ENCODE results near the gene ADAM19.

Gene ADAM19

GRCh38 chr5:157528036-157528632 lies 47.4 kb downstream of the ADAM19 start:
- Mint-ChIP-seq H3K27ac (peak overlapping the region; percentile 74), H3K4me3 (no peak overlapping the region), H3K27me3 (no peaks in the 10 kb centered on the region), H3K36me3 (peaks cover 58% of the 10 kb centered on the region), H3K9me3 (peaks cover 4% of the 10 kb centered on the region), H3K4me1 (peaks cover 66% of the 10 kb centered on the region)
- no peak for ATAC-seq

GRCh38 chr5:157524887-157525286 lies 50.7 kb downstream of the ADAM19 start:
- ATAC-seq, result no peak
- peaks cover 4% of the 10 kb centered on the region for H3K9me3 Mint-ChIP-seq
- H3K27me3 Mint-ChIP-seq, result no peaks in the 10 kb centered on the region
- H3K27ac Mint-ChIP-seq, result peak overlapping the region; percentile 82
- peaks cover 41% of the 10 kb centered on the region for H3K36me3 Mint-ChIP-seq
- peaks cover 70% of the 10 kb centered on the region for H3K4me1 Mint-ChIP-seq
- no peak overlapping the region for H3K4me3 Mint-ChIP-seq

DNA sequence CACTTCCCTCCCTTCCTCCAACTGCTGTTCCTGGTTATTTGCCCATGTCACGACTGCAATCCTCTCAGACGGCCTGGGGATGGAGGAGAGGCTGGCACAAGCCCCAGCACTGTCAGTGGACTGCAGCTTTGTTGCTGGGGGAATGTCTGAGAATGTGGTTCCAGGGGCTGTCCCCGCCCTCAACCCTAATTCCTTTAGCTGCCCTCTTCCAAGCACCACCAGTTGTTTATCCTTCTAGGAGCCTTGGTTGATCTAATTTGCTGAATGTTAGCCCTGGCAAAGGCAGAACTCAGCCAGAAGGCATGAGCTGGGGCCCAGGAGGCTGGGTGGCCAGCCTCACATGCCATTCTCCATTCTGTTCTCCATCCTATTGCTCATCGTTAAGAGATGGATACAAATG lies 51.6 kb downstream of the ADAM19 start:
- H3K4me1 Mint-ChIP-seq, result peaks cover 69% of the 10 kb centered on the region
- peak overlapping the region; percentile 82 for H3K27ac Mint-ChIP-seq
- H3K9me3 Mint-ChIP-seq, result peaks cover 4% of the 10 kb centered on the region
- H3K36me3 Mint-ChIP-seq, result peaks cover 32% of the 10 kb centered on the region
- no peaks in the 10 kb centered on the region for H3K27me3 Mint-ChIP-seq
- no peak overlapping the region for H3K4me3 Mint-ChIP-seq
- no peak for ATAC-seq

DNA sequence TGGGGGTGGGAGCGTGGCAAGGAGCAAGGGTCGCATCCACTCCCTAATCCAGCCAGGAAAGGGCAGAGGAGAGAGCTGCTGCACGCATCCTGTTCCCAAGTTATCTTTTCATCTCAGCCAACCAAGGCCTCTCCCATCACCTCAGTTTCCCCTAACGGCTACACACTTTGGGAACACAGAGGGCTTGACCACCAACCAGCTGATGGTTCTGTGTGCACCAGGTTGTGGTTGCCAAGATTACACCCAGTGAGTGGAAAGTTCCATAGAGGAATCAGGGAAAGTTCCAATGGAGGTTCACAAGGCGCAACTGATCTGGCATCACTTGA lies 53.9 kb downstream of the ADAM19 start:
- Mint-ChIP-seq H3K27ac (peak overlapping the region; percentile 82), H3K4me3 (no peak overlapping the region), H3K27me3 (no peaks in the 10 kb centered on the region), H3K9me3 (peaks cover 4% of the 10 kb centered on the region), H3K4me1 (peaks cover 62% of the 10 kb centered on the region), H3K36me3 (peaks cover 37% of the 10 kb centered on the region)
- ATAC-seq, result no peak

DNA sequence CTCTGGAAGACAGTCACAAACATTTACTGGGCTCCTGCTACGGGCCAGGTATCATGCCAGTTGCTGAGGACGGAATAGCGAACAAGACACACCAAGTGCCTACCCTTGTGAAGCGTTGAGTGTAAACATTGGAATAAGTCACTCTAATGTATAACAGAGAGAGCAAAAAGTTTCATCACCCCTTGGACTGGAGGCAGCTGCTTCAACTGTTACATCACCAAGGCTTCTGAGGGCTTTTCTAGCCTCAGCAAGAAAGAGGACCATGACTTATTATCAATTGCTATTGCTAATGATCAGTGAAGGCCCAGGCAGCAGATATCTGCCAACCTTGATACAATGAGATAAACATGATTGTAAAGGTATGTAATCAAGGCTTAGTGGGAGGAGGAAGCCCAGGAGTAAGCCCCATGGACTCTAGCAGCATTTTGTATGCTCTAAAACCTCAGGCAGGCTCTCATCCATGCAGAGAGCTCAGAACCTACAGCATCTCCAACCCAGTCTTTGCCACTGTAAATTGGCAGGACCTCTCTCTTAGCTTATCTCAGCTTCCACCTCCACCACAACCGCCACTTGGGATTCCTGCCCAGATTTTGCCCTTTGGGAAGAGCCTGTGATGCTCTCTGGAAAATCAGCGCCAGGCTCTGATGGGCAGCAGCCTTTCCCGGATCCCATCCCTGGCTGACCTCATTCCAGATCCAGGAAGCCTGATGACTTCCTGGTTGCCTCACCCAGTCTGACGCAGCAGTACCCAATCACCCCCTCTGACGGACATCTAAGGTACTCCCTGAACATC lies 54.5 kb downstream of the ADAM19 start:
- Mint-ChIP-seq H3K36me3 (peaks cover 41% of the 10 kb centered on the region), H3K4me3 (no peak overlapping the region), H3K27ac (peak overlapping the region; percentile 82), H3K27me3 (no peaks in the 10 kb centered on the region), H3K4me1 (peaks cover 66% of the 10 kb centered on the region), H3K9me3 (peaks cover 4% of the 10 kb centered on the region)
- no peak for ATAC-seq

DNA sequence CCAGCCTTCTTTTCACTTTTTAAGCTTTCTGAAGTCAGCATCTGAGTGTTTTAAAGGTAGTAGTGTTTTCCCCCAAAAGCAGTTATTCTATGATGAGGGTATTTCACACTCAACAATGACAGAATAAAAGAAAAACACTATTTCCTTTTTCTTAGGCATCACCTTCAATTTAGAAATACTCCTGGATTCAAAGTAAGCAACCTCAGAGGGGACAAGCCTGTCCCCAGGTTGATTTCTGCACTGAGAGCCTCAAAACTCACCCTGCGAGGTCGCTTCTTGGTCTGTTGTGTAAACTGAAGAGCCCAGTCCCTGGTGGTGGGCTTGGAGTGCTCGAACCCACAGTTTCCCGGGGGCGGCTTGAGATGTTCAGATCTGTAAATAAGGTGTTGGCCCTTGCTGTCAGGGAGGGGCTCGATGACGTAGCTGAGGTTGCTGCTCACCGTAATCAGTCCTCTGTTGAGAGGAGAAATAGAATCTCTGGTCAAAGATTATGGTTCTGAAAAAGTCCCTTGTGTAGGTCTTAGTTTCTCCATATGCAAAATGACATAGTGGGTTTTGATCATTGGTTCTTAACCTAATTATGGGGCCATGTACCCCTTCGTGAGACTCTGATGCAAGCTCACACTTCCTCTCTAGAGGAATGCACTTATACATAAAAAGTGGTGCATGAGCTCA lies 55.9 kb downstream of the ADAM19 start:
- ATAC-seq, result peak; percentile 80
- Mint-ChIP-seq H3K27ac (peak overlapping the region; percentile 82), H3K36me3 (peaks cover 49% of the 10 kb centered on the region), H3K9me3 (peaks cover 4% of the 10 kb centered on the region), H3K4me1 (peaks cover 61% of the 10 kb centered on the region), H3K27me3 (no peaks in the 10 kb centered on the region), H3K4me3 (no peak overlapping the region)

DNA sequence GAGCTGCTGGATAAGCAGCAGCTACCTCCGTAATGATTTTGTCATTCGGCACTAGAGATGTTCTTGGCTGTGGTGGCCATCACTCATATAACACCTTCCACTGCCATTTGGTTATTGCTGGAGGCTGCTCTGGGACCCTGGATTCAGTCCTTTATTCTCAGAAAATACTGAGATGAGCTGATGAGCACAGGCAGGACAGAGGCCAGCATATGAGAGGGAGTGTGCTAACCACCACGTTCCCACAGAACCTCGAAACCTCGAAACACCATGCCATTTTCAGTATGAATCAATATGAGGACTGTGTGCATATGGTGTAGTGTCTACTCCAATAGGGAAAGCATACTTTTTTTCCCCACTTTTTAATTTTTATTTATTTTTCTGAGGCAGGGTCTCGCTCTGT lies 56.6 kb downstream of the ADAM19 start:
- no peak overlapping the region for H3K4me3 Mint-ChIP-seq
- peak overlapping the region; percentile 82 for H3K27ac Mint-ChIP-seq
- peak; percentile 69 for ATAC-seq
- H3K27me3 Mint-ChIP-seq, result no peaks in the 10 kb centered on the region
- peaks cover 58% of the 10 kb centered on the region for H3K4me1 Mint-ChIP-seq
- peaks cover 53% of the 10 kb centered on the region for H3K36me3 Mint-ChIP-seq
- peaks cover 4% of the 10 kb centered on the region for H3K9me3 Mint-ChIP-seq

GRCh38 chr5:157516626-157517325 lies 58.8 kb downstream of the ADAM19 start:
- Mint-ChIP-seq H3K4me1 (peaks cover 56% of the 10 kb centered on the region), H3K27ac (peak overlapping the region; percentile 80), H3K36me3 (peaks cover 59% of the 10 kb centered on the region), H3K4me3 (no peak overlapping the region), H3K27me3 (no peaks in the 10 kb centered on the region), H3K9me3 (no peaks in the 10 kb centered on the region)
- ATAC-seq, result no peak

DNA sequence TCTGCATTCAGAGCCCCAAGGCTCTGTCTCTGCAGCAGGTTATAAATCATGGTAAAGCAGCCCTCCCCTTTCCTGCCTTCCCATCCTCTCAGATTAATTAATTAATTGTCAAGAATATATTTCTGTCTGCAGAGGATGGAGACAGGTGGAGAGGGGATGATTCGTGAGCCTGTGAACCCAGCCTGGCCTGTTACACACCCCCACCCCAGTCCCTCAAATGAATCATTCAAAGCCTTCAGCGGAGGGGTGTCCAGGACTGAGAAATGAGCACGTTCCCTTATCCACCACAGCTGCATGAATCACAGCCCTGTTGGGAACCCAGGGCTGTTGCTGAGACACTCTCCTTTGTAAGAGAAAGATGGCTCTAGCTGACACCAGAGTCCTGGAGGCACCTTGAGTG lies 59.6 kb downstream of the ADAM19 start:
- Mint-ChIP-seq H3K27me3 (no peaks in the 10 kb centered on the region), H3K4me1 (peaks cover 52% of the 10 kb centered on the region), H3K36me3 (peaks cover 61% of the 10 kb centered on the region), H3K4me3 (no peak overlapping the region), H3K27ac (peak overlapping the region; percentile 80), H3K9me3 (no peaks in the 10 kb centered on the region)
- ATAC-seq, result no peak

DNA sequence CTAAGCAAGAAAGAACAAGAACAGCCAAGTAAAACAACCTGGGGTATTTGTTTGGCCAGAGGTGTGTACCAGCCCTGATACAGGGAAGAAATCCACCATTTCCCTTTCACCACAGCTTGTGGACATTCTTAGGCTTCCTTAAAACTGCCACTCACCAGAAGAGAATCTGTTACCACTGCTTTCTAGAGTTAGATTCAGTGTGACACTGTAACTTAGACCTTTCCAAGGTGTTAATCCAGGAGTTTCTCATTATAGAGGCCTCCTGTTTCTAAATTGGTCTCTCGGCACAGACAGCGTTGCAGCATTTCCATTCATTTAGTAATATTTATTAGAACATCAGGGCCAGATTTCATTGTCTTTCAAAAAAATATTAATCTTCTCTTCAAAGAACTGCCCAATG lies 60.6 kb downstream of the ADAM19 start:
- H3K4me3 Mint-ChIP-seq, result no peak overlapping the region
- H3K36me3 Mint-ChIP-seq, result peaks cover 70% of the 10 kb centered on the region
- no peaks in the 10 kb centered on the region for H3K9me3 Mint-ChIP-seq
- peaks cover 42% of the 10 kb centered on the region for H3K4me1 Mint-ChIP-seq
- no peaks in the 10 kb centered on the region for H3K27me3 Mint-ChIP-seq
- peak overlapping the region; percentile 80 for H3K27ac Mint-ChIP-seq
- no peak for ATAC-seq

- Mint-ChIP-seq H3K27ac (peak overlapping the region; percentile 90), H3K4me3 (no peak overlapping the region), H3K4me1 (peaks cover 46% of the 10 kb centered on the region), H3K36me3 (peaks cover 74% of the 10 kb centered on the region), H3K27me3 (no peaks in the 10 kb centered on the region), H3K9me3 (no peaks in the 10 kb centered on the region)
- ATAC-seq, result no peak
These were observed 62.4 kb downstream of the ADAM19 start for GRCh38 chr5:157513182-157513581.

DNA sequence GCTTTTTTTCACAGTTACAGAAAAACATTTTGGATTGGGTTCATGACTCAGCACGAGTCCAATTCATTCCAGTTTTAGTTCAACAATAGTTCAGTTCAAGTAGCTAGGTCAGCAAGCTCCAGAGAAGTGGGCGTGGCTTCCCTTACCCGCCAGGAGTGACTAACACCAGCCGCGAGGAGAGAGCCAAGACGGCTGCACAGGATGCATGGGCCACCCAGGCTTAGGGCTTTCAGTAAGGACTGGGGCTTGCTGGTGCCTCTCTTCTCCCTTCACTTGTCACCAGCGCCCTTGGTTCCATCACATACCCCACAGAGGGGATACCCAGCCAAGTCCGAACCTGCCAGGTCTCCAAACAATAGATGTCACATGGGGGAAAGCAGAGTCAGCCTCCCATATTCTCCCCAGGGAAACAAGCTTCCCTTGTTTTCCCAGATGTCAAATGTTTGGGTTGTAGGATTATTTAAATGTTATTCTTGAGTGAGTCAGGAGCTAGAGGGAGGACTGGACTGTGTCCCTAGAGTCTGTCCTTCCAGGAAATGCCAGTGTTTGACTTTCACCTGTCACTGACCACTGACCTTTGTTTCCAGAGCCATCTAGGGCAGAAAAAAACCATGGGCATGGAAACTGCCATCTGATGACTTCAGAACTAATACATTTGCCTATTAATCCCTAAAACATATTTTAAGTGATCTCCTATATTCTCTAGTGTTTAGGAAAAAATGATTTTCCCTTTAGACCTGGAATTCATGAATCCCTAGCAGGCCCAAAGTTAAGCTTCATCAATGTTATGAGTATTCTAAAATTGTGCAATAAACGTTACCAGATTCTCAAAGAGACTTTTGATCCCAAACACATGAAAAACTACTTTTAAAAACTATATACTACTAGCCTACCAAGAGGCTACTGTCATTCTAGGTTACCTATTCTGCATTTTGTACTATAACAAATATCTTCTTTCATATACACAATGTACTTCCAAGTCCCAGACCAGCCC lies 63.6 kb downstream of the ADAM19 start:
- Mint-ChIP-seq H3K36me3 (peaks cover 72% of the 10 kb centered on the region), H3K4me3 (no peak overlapping the region), H3K9me3 (no peaks in the 10 kb centered on the region), H3K27ac (peak overlapping the region; percentile 90), H3K4me1 (peaks cover 55% of the 10 kb centered on the region), H3K27me3 (no peaks in the 10 kb centered on the region)
- no peak for ATAC-seq

- peaks cover 74% of the 10 kb centered on the region for H3K36me3 Mint-ChIP-seq
- H3K9me3 Mint-ChIP-seq, result no peaks in the 10 kb centered on the region
- H3K27ac Mint-ChIP-seq, result peak overlapping the region; percentile 90
- no peak for ATAC-seq
- no peak overlapping the region for H3K4me3 Mint-ChIP-seq
- peaks cover 60% of the 10 kb centered on the region for H3K4me1 Mint-ChIP-seq
- no peaks in the 10 kb centered on the region for H3K27me3 Mint-ChIP-seq
These were observed 64.9 kb downstream of the ADAM19 start for GRCh38 chr5:157510682-157511081.

DNA sequence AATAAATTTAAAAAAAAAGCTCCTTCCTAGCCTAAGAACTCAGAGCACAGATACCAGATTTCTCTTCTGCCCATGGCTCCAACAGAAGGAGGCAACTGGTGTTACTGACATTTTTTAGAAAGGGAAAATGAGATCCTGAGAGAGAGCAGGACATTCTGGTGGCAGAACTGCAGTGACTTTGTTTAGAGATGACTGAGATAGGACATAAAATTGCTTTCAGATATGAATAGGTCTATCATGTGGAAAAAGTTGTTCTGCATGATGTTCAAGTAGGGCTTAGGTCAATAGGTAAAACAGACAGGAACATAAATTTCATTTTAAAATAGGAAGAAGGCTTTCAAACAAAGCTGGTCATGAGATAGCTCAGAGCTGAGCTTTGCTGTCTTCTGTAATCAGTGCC lies 66.0 kb downstream of the ADAM19 start:
- Mint-ChIP-seq H3K9me3 (no peaks in the 10 kb centered on the region), H3K4me1 (peaks cover 60% of the 10 kb centered on the region), H3K4me3 (no peak overlapping the region), H3K27me3 (no peaks in the 10 kb centered on the region), H3K27ac (peak overlapping the region; percentile 90), H3K36me3 (peaks cover 72% of the 10 kb centered on the region)
- peak; percentile 77 for ATAC-seq
